Measurements from ENCODE around the gene TMEM61.

The TMEM61 gene

GRCh38 chr1:54970901-54971300 lies 9.5 kb upstream of the TMEM61 start:
- Mint-ChIP-seq H3K9me3 (no peaks in the 10 kb centered on the region), H3K4me1 (ENCODE audit: low read depth) (peaks cover 42% of the 10 kb centered on the region), H3K36me3 (ENCODE audit: low read depth) (no peaks in the 10 kb centered on the region), H3K27ac (no peak overlapping the region), H3K4me3 (no peak overlapping the region), H3K27me3 (peaks cover 26% of the 10 kb centered on the region)
- intact Hi-C loops (cut with micrococcal nuclease): no loop called here

DNA sequence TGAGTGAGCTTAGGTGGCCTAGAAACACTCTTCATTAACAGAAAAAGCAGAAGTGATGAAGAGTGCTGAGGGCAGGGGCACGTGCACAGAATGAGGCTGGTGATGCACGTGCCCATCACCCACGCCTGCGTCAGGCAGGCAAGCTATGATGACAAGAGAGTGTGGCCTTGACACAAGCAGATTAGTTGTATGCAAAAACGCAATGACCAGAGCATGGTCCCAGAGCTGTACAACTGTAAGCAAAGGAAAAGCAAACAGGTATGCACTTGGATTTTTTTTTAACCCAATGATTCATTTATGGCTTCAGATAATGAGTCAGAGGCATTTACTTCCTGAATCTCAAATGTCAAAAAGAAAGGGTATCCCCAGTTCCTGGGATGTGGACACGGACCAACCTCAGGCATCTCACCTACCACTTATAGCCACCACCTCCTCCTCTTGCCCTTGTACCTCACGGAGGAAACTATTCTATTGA lies 9.1 kb upstream of the TMEM61 start:
- Mint-ChIP-seq H3K27me3 (peaks cover 27% of the 10 kb centered on the region), H3K9me3 (no peaks in the 10 kb centered on the region), H3K4me3 (no peak overlapping the region), H3K4me1 (ENCODE audit: low read depth) (peaks cover 37% of the 10 kb centered on the region), H3K27ac (no peak overlapping the region), H3K36me3 (ENCODE audit: low read depth) (no peaks in the 10 kb centered on the region)
- intact Hi-C loops (cut with micrococcal nuclease): no loop called here

DNA sequence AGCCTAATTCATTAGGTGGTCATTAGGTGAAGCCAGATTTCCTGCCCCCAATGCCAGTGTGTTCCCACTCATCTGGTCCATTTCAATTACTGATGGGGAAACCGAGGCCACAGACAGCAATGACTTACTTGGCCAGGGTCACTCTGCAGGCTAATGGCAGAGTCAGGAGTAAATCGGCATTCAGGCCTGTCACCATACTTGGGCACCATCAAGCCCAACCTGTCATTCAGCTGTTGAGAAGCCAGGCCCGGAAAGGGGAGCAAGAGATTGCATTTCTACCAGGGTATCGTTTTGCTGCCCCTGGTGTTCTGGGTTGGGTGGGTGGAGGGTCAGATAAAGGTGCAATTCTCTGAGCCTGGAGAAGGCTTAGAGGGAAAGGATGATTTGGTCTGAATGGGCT lies 8.0 kb upstream of the TMEM61 start:
- Mint-ChIP-seq H3K27me3 (peaks cover 30% of the 10 kb centered on the region), H3K4me3 (no peak overlapping the region), H3K27ac (no peak overlapping the region), H3K36me3 (ENCODE audit: low read depth) (no peaks in the 10 kb centered on the region), H3K9me3 (no peaks in the 10 kb centered on the region), H3K4me1 (ENCODE audit: low read depth) (peaks cover 26% of the 10 kb centered on the region)
- intact Hi-C loops (cut with micrococcal nuclease): no loop called here

GRCh38 chr1:54973205-54973921 lies 7.1 kb upstream of the TMEM61 start:
- intact Hi-C loops (cut with micrococcal nuclease): no loop called here
- Mint-ChIP-seq H3K4me1 (ENCODE audit: low read depth) (peaks cover 26% of the 10 kb centered on the region), H3K27me3 (peaks cover 37% of the 10 kb centered on the region), H3K9me3 (no peaks in the 10 kb centered on the region), H3K27ac (no peak overlapping the region), H3K36me3 (ENCODE audit: low read depth) (no peaks in the 10 kb centered on the region), H3K4me3 (no peak overlapping the region)

GRCh38 chr1:54975356-54976108 lies 4.9 kb upstream of the TMEM61 start:
- Mint-ChIP-seq H3K9me3 (no peaks in the 10 kb centered on the region), H3K36me3 (ENCODE audit: low read depth) (no peaks in the 10 kb centered on the region), H3K4me3 (no peak overlapping the region), H3K27ac (no peak overlapping the region), H3K27me3 (peaks cover 57% of the 10 kb centered on the region), H3K4me1 (ENCODE audit: low read depth) (peaks cover 24% of the 10 kb centered on the region)
- intact Hi-C loops (cut with micrococcal nuclease): no loop called here

DNA sequence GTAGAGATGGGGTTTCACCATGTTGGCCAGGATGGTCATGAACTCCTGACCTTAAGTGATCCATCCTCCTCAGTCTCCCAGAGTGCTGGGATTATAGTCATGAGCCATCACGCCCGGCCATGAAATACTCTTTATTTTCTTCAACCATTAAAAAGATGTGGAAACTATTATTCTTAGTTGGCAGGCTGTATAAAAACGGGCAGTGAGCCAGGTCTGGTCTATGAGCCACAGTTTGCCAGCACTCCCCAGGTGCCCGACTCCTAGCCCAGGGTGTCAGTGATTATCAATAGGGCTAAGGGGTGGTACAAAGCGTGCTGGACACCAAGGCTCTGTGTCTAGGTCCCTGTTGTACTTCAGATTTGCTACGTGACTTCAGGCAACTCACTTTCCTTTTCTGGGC lies 3.7 kb upstream of the TMEM61 start:
- H3K36me3 Mint-ChIP-seq (ENCODE audit: low read depth): no peaks in the 10 kb centered on the region
- intact Hi-C loops (cut with micrococcal nuclease): no loop called here
- H3K4me3 Mint-ChIP-seq: no peak overlapping the region
- H3K27me3 Mint-ChIP-seq: peaks cover 66% of the 10 kb centered on the region
- peaks cover 12% of the 10 kb centered on the region for H3K4me1 Mint-ChIP-seq (ENCODE audit: low read depth)
- H3K27ac Mint-ChIP-seq: no peak overlapping the region
- H3K9me3 Mint-ChIP-seq: no peaks in the 10 kb centered on the region

- H3K9me3 Mint-ChIP-seq: no peaks in the 10 kb centered on the region
- no peaks in the 10 kb centered on the region for H3K36me3 Mint-ChIP-seq (ENCODE audit: low read depth)
- no peak overlapping the region for H3K4me3 Mint-ChIP-seq
- H3K4me1 Mint-ChIP-seq (ENCODE audit: low read depth): peaks cover 9% of the 10 kb centered on the region
- peaks cover 69% of the 10 kb centered on the region for H3K27me3 Mint-ChIP-seq
- intact Hi-C loops (cut with micrococcal nuclease): no loop called here
- no peak overlapping the region for H3K27ac Mint-ChIP-seq
Measured at GRCh38 chr1:54977533-54978297, 2.7 kb upstream of the TMEM61 start.

DNA sequence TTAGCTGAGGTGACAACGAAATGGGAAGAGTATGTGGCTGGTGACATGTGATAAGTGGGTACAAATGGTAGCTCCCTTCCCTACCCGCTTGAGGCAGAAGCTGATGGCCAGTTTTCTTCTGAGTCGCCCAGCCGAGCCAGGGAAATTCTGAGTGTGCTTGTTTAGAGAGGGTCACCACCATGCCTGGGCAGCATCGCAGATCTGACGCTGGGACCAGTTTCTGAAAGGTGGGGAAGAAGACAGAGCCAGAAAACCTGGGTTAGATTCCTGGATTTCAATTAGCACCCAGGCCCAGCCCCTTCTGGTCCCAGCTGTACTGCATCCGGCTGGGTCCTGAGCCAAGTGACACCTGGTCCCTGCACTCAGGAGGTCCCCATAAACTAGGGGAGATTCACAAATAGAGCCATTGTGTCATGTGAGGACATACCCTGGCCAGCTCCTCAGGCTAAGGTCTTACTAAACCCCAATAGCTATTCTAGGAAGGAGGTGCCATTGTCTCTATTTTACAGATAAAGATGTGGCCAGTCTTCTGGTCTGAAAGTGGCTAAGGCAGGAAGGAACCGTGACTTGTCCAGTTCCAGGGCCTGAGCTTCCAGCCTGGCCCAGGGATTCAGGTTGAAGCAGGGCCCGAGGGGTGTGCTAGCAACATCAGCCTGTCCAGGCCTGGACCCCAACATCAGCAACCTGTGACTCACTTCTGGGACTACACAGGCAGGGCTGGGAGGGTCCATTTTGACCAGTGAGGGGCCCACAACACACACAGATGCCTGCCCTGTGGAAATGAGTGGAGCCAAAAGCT lies 1.7 kb upstream of the TMEM61 start:
- Mint-ChIP-seq H3K4me3 (no peak overlapping the region), H3K36me3 (ENCODE audit: low read depth) (no peaks in the 10 kb centered on the region), H3K9me3 (no peaks in the 10 kb centered on the region), H3K27me3 (peaks cover 65% of the 10 kb centered on the region), H3K27ac (no peak overlapping the region), H3K4me1 (ENCODE audit: low read depth) (no peaks in the 10 kb centered on the region)
- intact Hi-C loops (cut with micrococcal nuclease): no loop called here

GRCh38 chr1:54979327-54979891 lies 1.0 kb upstream of the TMEM61 start:
- intact Hi-C loops (cut with micrococcal nuclease): no loop called here
- Mint-ChIP-seq H3K4me3 (no peak overlapping the region), H3K27ac (no peak overlapping the region), H3K9me3 (no peaks in the 10 kb centered on the region), H3K36me3 (ENCODE audit: low read depth) (no peaks in the 10 kb centered on the region), H3K27me3 (peaks cover 70% of the 10 kb centered on the region), H3K4me1 (ENCODE audit: low read depth) (no peaks in the 10 kb centered on the region)

DNA sequence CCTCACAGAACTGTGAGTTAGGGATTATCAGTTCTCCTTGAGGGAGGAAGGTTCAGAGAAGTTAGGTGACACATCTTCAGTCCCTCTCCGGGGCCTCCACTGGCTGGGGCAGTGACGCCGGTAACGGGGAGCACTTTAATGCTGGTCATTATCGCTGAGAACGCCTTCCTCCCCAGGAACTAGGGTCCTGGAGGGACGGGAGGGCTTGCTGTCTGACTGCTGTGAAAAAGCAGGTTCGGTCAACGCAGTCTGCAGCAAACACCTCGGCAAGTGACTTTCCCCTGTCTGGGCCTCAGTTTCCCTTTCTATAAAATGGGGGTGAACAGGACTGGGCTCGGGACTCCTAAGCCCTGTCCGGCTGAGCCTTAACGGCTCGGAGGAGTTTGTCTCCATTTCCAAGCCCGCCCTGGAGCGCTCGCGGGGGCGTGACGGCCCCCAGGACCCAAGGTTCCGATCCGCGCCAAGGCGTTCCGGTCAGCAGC lies 341 bp upstream of the TMEM61 start:
- Mint-ChIP-seq H3K4me3 (no peak overlapping the region), H3K4me1 (ENCODE audit: low read depth) (no peaks in the 10 kb centered on the region), H3K27ac (no peak overlapping the region), H3K36me3 (ENCODE audit: low read depth) (no peaks in the 10 kb centered on the region), H3K9me3 (no peaks in the 10 kb centered on the region), H3K27me3 (peaks cover 68% of the 10 kb centered on the region)
- intact Hi-C loops (cut with micrococcal nuclease): no loop called here

- Mint-ChIP-seq H3K9me3 (no peaks in the 10 kb centered on the region), H3K4me1 (ENCODE audit: low read depth) (no peaks in the 10 kb centered on the region), H3K27me3 (peaks cover 59% of the 10 kb centered on the region), H3K36me3 (ENCODE audit: low read depth) (no peaks in the 10 kb centered on the region), H3K4me3 (no peak overlapping the region), H3K27ac (no peak overlapping the region)
- intact Hi-C loops (cut with micrococcal nuclease): no loop called here
Measured at GRCh38 chr1:54981466-54981865, 1.0 kb downstream of the TMEM61 start.

GRCh38 chr1:54982739-54983138 lies 2.3 kb downstream of the TMEM61 start:
- no peaks in the 10 kb centered on the region for H3K9me3 Mint-ChIP-seq
- intact Hi-C loops (cut with micrococcal nuclease): no loop called here
- no peaks in the 10 kb centered on the region for H3K36me3 Mint-ChIP-seq (ENCODE audit: low read depth)
- no peaks in the 10 kb centered on the region for H3K4me1 Mint-ChIP-seq (ENCODE audit: low read depth)
- H3K27me3 Mint-ChIP-seq: peaks cover 56% of the 10 kb centered on the region
- H3K4me3 Mint-ChIP-seq: no peak overlapping the region
- H3K27ac Mint-ChIP-seq: no peak overlapping the region

DNA sequence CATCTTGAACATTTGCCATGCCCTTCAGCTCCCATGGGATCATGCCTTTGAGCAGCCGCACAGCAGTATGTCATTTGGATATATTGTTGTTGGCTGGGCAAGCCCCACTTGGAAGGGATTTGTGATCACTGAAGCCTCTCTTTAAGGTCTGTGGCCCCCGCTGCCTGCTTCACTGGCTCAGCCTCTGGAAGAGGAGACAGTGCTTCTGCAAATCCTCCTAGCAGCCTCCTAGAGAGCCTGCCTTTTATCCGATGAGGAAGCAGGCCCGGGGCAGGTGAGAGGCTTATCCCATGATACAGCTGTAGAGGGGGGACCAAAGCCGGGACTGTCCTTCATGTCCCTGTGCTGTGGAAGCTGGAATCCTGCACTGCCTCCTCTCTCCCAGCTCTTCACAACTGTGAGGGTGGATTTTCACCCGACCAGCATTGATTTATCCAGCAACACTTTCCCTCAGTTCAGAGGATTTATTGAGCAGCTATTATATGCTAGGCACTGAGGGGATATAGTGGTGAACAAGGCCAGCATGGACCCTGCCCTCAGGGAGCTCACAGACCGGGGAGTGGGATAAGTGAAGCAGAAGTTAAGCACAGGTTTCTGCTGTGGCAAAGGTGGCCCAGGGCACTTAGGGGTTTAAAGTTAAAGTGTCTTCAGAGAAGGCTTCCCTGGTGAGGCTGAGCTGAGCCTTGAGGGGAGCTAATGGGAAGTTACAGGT lies 3.9 kb downstream of the TMEM61 start:
- no peak overlapping the region for H3K4me3 Mint-ChIP-seq
- no peak overlapping the region for H3K27ac Mint-ChIP-seq
- H3K4me1 Mint-ChIP-seq (ENCODE audit: low read depth): no peaks in the 10 kb centered on the region
- H3K36me3 Mint-ChIP-seq (ENCODE audit: low read depth): no peaks in the 10 kb centered on the region
- intact Hi-C loops (cut with micrococcal nuclease): no loop called here
- no peaks in the 10 kb centered on the region for H3K9me3 Mint-ChIP-seq
- H3K27me3 Mint-ChIP-seq: peaks cover 41% of the 10 kb centered on the region

All from dendritic cell treated with granulocyte-macrophage colony-stimulating factor and Interleukin-4, amounts not matched to agents 40 ng/mL and 50 ng/mL, for 4 days (primary cell).